Middle frontal gyrus (tissue), 1 donor: Measurements from ENCODE around the gene TCP11L2.

Source experiments
- DNase-seq: peaks from one replicate; pipeline ENCODE4 v3.0.0-alpha.2; 2015; ENCODE audit warnings: low spot score; ENCODE audit errors: extremely low spot score

Gene TCP11L2

GRCh38 chr12:106302401-106303201, at the start of gene TCP11L2:
TSS of gene TCP11L2 (plus strand) at chr12:106302733. CDS start at chr12:106311076, 8,343 bp downstream.
- peak; percentile 60 for DNase-seq

DNA sequence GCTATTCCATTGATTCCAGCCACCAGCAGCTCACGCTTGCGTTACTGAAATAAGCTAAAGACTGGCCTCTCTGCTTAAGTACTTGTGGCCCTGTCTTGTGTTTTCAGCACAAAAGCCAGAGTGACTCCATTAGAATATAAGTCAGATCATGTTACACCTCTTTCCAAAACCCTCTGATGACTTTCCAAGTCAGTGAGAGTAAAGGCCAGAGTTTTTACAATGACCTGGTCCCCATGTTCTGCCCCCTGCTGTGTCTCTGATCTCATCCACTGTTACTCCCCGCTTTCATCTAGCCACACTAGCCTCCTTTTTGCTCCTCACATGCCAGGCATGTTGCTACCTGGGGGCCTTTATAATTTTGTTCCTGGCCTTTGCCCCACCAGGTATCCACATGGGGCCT, 47.8 kb upstream of the TCP11L2 start:
- DNase-seq, result no peak

- DNase-seq, result no peak
Observed at GRCh38 chr12:106255493-106255892, 47.0 kb upstream of the TCP11L2 start.

DNA sequence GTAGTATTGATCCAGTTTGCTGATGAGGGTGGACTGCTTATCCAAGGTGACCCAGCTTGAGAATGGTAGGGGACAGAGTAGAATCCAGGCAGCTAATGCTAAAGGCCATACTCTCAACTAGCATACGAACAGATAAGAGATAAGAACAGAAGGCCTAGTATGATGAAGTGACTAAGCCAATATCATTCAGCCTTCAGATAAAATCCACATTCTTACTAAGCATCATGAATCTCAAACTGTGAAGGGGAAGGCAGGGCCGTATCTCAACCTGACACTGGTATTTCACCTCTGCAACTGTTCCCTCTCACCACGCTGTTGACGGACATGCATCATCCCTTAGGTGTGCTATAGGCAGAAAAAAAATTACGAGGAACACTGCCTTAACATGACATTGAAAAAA, 46.6 kb upstream of the TCP11L2 start:
- DNase-seq, result no peak

GRCh38 chr12:106256524-106256923, 46.0 kb upstream of the TCP11L2 start:
- DNase-seq, result no peak

DNA sequence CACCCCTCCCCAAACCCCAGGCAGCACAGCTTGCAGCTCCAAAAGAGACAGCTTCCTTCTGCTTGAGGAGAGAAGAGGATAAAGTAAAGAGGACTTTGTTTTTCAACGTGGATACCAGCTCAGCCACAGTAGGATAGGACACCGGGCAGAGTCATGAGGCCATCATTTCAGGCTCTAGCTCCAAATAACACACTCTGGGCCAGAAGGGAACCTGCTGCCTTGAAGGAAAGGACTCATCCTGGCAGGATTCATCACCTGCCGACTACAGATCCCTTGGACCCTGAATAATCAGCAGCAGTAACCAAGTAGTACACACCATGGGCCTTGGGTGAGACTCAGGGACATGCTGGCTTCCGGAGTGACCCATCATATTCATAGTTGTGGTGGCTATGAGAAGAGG, 44.3 kb upstream of the TCP11L2 start:
- no peak for DNase-seq

- DNase-seq, result no peak
Observed at GRCh38 chr12:106258935-106259334, 43.6 kb upstream of the TCP11L2 start.

GRCh38 chr12:106265116-106265515, 37.4 kb upstream of the TCP11L2 start:
- no peak for DNase-seq

GRCh38 chr12:106267535-106267934, 35.0 kb upstream of the TCP11L2 start:
- no peak for DNase-seq

DNA sequence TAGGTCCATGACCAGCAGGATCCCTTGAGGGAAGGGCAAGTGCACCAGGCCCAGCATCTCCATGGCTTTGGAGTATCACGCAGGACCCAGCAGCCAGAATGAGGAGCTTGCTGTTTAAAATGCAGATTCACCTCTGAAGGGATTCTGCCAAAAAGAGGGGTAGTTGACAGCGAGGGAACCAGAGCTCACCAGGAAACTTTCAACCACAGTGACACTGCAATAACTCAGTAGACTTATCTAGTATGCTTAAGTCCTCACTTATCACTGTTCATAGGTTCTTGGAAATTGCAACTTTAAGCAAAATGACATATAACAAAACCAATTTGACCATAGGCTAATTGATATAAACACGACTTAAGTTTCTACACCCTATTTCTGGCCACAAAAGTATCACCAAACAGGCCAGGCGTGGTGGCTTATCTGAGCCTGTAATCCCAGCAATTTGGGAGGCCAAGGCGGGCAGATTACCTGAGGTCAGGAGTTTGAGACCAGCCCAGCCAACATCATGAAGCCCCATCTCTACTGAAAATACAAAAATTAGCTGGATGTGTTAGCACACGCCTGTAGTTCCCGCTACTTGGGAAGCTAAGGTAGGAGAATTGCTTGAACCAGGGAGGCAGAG, 33.3 kb upstream of the TCP11L2 start:
- no peak for DNase-seq

DNA sequence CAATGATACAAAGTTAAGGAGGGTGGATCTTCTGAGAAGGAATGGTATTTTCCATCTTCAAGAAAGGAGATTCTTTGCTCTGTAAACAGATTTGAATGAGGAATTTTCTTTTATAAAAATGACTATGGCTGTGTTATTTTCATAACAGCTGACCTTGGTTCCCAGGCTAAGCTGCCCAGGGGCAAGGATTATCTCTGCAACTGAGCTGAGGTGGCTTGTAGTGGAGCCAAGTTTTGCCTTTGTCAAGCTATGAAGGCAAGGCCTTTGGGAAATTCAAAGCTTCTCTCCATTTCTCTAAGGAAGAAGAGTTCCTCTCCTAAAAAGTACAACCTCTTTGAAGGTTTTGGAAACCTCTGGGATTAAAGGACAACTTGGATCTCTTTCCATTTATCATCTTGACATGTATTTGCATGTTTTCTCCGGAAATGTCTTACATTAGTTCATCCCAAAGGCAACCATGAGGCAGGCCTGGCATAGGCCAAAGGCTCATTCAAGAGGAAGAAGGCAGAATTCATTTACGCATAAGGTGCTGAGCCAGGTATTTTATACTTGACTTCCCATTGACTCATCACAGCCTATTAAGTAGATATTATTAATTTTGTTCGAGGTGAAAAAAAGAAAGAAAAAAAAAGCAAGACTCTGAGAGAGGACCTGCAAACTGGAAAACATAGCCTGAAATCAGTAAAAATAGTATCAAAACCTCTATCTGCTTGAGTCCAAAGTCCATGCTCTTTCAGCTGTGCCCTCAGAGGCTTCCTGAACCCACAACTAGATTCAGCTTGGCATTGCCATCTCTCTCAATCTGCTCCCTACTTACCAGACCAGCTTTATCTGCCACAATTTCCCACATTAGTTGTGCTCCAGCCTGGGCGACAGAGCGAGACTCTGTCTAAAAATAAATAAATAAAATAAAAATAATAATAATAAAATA, 30.7 kb upstream of the TCP11L2 start:
- no peak for DNase-seq

DNA sequence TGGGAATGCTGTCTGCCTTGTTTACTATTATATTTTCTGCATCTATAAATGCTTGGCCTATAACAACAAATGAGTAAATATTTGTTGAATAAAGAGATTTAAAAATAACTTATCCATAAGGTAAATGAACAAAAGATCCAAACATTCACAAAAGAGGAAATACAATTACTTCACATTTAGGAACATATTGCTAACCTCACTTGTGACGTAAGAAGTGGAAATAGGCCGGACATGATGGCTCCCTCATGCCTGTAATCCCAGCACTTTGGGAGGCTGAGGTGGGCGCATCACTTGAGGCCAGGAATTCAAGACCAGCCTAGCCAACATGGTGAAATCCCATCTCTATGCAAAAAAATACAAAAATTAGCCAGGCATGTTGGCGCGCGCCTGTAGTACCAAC, 29.0 kb upstream of the TCP11L2 start:
- DNase-seq, result no peak

DNA sequence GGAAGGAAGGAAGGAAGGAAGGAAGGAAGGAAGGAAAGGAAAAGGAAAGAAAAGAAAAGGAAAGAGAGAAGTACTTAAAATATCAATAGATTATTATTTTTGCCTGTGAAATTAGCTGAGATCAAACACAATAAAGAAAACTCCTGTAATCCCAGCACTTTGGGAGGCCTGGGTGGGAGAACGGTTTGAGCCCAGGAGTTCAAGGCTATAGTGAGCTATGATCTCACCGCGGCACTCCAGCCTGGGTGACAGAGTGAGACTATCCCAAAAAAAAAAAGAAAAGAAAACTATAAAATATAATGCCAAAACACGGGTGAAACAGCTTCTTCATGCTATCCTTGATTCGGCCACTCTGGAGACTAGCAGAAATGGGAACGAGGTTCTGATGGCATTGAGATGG, 28.5 kb upstream of the TCP11L2 start:
- DNase-seq, result no peak

DNA sequence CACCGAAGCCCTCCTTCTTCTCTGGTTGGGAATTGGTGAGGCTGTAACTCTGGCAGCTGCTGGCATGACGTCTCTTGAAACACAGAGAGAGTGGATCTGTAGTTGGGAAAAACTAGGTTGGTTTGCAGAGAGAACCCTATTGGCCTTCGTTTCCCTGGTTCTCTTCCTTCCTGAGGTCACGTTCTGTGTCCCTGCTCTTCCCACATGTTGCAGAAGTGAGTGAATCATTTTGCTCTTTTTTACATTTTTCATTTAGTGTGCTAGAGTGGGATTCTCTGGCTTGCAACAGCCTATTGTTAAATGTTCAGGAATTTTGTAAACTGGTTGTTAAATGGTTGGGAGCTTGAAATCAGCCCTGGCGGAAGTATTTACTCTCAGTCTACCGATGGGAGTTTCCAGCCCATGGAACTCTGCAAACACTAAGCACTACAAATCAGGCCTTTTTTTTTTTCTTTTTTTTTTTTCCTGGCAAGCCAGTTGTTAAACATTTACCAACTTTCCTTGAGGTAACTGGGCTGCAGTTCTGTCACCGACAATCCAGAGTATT, 27.9 kb upstream of the TCP11L2 start:
- no peak for DNase-seq

DNA sequence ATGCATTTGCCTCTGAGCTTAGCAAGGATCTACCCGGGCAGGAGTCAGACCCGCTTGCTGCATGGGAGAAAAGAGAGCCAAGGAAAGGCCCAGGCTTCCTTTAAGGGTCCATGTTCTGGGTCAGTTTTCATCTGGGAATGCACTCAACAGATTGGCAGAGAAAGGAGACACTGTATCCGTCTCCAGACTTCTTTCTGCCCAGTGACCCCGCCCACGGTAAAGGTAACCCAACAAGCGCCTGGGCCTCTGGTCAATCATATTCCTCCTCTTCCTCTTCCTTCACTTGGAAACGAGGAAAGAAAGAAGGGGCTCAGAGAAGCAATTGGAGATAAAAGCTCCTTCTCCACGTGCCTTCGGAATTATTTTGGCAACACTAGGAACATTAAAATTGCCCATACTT, 27.1 kb upstream of the TCP11L2 start:
- no peak for DNase-seq

GRCh38 chr12:106276032-106276740, 26.3 kb upstream of the TCP11L2 start:
- no peak for DNase-seq

DNA sequence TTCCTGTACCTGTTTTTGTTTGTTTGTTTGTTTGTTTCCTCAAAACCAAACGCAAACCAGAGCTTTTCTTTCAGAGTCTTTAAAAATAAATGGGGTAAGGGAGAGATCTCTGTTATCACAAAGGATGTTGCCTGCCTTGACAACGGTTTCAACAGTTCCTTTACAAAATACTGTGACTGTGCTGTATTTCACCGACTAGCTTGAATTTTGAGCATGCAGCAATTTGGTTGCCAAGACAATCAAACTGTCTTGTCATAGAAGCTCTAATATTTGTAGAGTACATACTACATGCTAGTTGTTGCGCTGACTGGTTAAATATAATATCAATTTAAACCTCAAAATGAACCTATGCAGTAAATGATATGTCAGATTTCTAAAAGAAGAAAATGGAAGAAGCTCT, 22.4 kb upstream of the TCP11L2 start:
- DNase-seq, result no peak

GRCh38 chr12:106281056-106281782, 21.3 kb upstream of the TCP11L2 start:
- DNase-seq, result no peak

DNA sequence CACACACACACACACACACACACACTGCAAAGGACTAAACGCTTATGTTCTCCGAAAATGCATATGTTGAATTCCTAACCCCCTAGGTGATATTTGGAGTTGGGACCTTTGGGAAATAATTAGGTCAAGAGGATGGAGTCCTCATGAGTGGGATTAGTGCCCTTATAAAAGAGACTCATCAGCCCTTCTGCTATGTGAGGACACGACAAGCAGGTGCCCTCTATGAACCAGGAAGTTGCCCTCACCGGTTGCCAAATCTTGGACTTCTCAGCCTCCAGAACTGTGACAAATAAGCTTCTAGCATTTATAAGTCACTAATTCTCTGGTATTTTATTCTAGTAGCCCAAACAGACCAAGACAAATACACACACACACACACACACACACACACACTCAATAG, 20.7 kb upstream of the TCP11L2 start:
- no peak for DNase-seq

- no peak for DNase-seq
Observed at GRCh38 chr12:106282457-106283097, 20.0 kb upstream of the TCP11L2 start.
